ENCODE measurements around the gene YPEL1. TPM values are rescaled to one million over a fixed set of nuclear protein-coding genes. Genes with fewer than 3 reads are reported as not detected.

Gene YPEL1
- total and polyA plus RNA-seq, 2 of the 8 experiments (the other 6 are each of a cell fraction or from before 2014, with no cell fraction given) = 6.0 to 6.7 TPM

DNA sequence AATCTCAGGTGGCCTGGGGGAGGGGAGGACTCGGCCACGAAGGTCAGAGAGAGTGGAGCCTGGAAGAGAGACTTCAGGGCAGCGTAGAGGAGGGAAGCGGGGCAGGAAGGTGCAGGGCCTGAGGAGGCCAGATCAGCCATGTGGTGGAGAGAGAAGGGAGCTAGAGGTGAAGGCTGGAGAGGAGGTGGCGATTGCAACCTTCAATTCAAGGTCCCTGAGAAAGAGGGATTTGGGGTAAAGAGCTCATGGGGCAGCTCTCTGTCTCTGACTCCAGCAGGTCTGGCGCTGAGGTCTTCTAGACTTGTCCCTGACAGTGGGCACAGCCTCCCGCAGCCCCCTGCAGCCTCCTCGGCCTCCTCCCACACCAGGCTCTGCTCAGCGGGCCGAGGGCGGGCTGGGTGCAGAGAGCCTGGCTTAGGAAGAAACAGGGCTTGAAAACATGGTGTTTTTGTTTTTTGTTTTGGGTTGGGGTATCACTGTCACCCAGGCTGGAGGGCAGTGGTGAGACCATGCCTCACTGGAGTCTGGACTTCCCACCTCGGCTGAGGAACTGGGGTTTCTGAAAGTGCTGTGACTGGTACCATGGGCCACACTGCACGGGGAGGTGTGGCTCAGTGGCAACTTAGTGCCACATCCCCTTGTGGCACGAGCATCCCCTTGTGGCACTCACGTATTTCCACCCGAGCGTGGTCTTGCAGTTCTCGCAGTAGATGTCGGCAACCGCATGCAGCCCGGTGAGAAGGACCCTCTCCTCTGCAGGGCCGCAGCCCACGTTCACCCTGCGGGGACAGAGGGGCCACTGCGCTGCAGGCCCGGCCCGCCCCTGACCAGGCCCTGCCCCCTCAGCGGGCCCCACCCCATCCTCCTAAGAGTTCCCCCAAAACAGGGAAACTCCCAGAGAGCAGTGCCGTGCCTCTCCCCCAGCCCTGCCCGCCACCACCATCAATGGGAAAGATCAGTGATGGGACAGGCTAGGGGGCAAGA is 32.6 kb downstream of the YPEL1 start:
- Histone ChIP-seq H4K5ac (ENCODE audit: insufficient read length, low read depth, low read length) (no peak overlapping the region), H3K27me3 (replicated peaks in 1 of 4; ENCODE audit: control insufficient read depth in 3 of 4, extremely low read depth in 1 of 4, insufficient read depth in 3 of 4, low read length in 3 of 4) (no peaks in the 10 kb centered on the region), H4K8ac (ENCODE audit: extremely low read depth, insufficient read depth, low read length) (no peak overlapping the region), H3K14ac (ENCODE audit: insufficient read length) (no peak overlapping the region), H3K9ac (replicated peaks in 1 of 4; ENCODE audit: extremely low read depth in 1 of 4, low read depth in 3 of 4, low read length in 3 of 4) (no peak overlapping the region), H3K79me1 (ENCODE audit: low read depth, low read length) (no peaks in the 10 kb centered on the region), H2BK15ac (ENCODE audit: low read length) (no peak overlapping the region), H3K27ac (ENCODE audit: low read depth, low read length) (no peak overlapping the region), H4K91ac (replicated peaks; ENCODE audit: insufficient read length, low read length) (no peak overlapping the region), H3K79me2 (ENCODE audit: control insufficient read depth in 1 of 2, insufficient read depth in 2 of 2, low read length in 2 of 2) (no peaks in the 10 kb centered on the region), H2BK120ac (replicated peaks; ENCODE audit: low read depth, low read length) (no peak overlapping the region), H2BK20ac (ENCODE audit: low read length) (no peak overlapping the region), H2BK5ac (ENCODE audit: low read depth, low read length) (no peak overlapping the region), H3K9me3 (ENCODE audit: insufficient read depth in 2 of 2, low read depth in 1 of 2, low read length in 1 of 2) (no peaks in the 10 kb centered on the region), H3K4me1 (replicated peaks in 1 of 4; ENCODE audit: control insufficient read depth in 3 of 4, insufficient read depth in 4 of 4, low read length in 3 of 4) (no peaks in the 10 kb centered on the region), H3K23me2 (ENCODE audit: low read depth, low read length) (no peaks in the 10 kb centered on the region), H3K36me3 (ENCODE audit: control insufficient read depth in 2 of 4, insufficient read depth in 4 of 4, low read length in 3 of 4) (peaks cover 0 to 10% (median 0%) of the 10 kb centered on the region in 4 experiments; a peak in 4 of 8 replicates), H3K56ac (replicated peaks; ENCODE audit: insufficient read length, low read depth, low read length) (no peak overlapping the region), H3K4ac (replicated peaks; ENCODE audit: insufficient read length, low read depth, low read length) (no peak overlapping the region), H2BK12ac (ENCODE audit: low read depth, low read length) (peak overlapping the region; percentile 27; the same call in 1 of the 2 replicates), H3K23ac (ENCODE audit: insufficient read length) (no peak overlapping the region), H3K18ac (ENCODE audit: extremely low read depth, low read length) (no peak overlapping the region), H2AK5ac (ENCODE audit: low read depth, low read length) (no peak overlapping the region), H3K4me3 (ENCODE audit: extremely low read depth in 1 of 4, insufficient read depth in 2 of 4, low read depth in 3 of 4, low read length in 4 of 4) (no peak overlapping the region), H3K4me2 (ENCODE audit: insufficient read depth in 1 of 2, low read depth in 2 of 2, low read length in 2 of 2) (no peak overlapping the region), H4K20me1 (replicated peaks in 1 of 2; ENCODE audit: control insufficient read depth in 1 of 2, insufficient read depth in 2 of 2, low read length in 2 of 2) (peaks cover 0 to 4% of the 10 kb centered on the region in 2 experiments), H2AFZ (ENCODE audit: low read length) (no peak overlapping the region)
- FAIRE-seq = no peak
- no peak for DNase-seq (ENCODE audit: low read depth in 1 of 2, low spot score in 2 of 2)
- CTCF ChIA-PET (ENCODE audit: partially characterized antibody) = interaction anchor here (0.7 to 1.0 kb wide), 2 partner anchors 9 to 56 kb away, joined by 3 read pairs; no protein-coding TSS in a partner anchor
- 90% methylated on average over 30 of the region's 30 CpGs; no CpG with 5 or more reads in 1 of the 2 experiments for WGBS, 2 experiments (ENCODE audit: extremely low coverage in 1 of 2, insufficient coverage in 1 of 2, insufficient read length in 1 of 2, insufficient replicate concordance in 2 of 2, low coverage in 1 of 2, low lambda C conversion rate in 2 of 2, missing lambda C conversion rate in 1 of 2)
- POLR2A ChIA-PET (ENCODE audit: partially characterized antibody) = no interaction called here
- TF ChIP-seq GTF2F1 (IDR thresholded peaks at IDR 0.05; ENCODE audit: borderline replicate concordance, low read depth, low read length) = no peak
- no peak for TF ChIP-seq SIN3A (conservative IDR thresholded peaks at IDR 0.05 in 1 of 2, IDR thresholded peaks at IDR 0.05 in 1 of 2; ENCODE audit: low read depth in 1 of 2, low read length in 2 of 2)

All from H1 (cell line).